GM21390 (cell line): ENCODE results near the gene PTGS2.

Source experiments
- ATAC-seq: cut with Tn5 transposase; IDR thresholded peaks from one replicate; pipeline ENCODE4 v1.9.1; 2021; ENCODE audit not compliant: unreplicated experiment

PTGS2 gene

DNA sequence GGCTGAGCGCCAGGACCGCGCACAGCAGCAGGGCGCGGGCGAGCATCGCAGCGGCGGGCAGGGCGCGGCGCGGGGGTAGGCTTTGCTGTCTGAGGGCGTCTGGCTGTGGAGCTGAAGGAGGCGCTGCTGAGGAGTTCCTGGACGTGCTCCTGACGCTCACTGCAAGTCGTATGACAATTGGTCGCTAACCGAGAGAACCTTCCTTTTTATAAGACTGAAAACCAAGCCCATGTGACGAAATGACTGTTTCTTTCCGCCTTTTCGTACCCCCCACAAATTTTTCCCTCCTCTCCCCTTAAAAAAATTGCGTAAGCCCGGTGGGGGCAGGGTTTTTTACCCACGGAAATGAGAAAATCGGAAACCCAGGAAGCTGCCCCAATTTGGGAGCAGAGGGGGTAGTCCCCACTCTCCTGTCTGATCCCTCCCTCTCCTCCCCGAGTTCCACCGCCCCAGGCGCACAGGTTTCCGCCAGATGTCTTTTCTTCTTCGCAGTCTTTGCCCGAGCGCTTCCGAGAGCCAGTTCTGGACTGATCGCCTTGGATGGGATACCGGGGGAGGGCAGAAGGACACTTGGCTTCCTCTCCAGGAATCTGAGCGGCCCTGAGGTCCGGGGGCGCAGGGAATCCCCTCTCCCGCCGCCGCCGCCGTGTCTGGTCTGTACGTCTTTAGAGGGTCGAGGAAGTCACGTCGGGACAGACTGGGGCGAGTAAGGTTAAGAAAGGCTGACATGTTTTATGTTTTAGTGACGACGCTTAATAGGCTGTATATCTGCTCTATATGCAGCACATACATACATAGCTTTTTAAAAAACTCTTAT lies at the start of gene PTGS2:
TSS of gene PTGS2 (minus strand) at position 179 of the 817 bp plus-strand sequence. CDS start at position 46, 133 bp downstream.
- peak; percentile 93 for ATAC-seq

DNA sequence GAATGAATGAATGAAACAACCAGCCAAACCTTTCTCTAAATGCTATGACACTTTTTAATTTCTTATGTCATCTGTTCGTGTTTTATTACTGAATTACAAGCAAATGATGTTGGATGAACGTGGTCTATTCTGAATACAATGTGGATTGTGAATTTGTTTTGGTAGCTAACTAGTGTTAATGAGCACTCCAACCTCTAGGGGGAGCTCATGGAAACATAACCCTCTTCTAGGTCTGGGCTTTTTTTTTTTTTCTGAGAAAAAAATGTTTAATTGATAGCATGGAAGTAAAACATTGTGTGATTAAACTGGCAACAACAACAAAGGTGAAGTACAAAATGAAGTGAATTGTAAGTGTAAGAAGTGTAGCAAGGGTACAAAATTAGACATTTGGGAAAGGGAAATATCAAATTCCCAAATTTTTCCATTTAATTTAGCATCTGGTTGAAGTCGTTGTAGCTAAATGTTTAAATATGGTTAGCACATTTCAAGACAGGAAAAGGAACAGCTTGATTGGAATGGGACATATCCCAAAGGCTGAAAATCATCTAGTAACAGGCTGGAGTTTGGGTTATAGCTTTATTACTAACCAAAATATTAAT lies 42.6 kb upstream of the PTGS2 start:
- peak; percentile 89 for ATAC-seq

DNA sequence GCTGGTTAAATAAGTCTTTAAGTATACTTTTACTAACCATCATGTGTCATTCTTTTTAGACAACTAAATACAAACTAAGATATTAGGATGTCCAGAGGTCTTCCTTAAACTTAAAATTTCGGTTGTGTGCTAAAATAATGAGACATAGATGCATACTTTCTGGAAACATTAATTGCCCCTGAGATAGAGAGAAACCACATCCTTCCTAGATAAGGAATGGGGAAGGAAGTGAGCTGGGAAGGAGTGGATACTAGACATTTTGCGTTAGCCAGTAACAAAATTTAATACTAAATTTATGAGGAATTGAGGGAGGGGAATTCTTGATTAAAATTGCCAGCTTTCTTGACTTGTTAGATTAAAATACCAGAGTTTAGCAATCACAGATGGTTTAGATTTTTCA lies 37.1 kb upstream of the PTGS2 start:
- ATAC-seq: no peak

DNA sequence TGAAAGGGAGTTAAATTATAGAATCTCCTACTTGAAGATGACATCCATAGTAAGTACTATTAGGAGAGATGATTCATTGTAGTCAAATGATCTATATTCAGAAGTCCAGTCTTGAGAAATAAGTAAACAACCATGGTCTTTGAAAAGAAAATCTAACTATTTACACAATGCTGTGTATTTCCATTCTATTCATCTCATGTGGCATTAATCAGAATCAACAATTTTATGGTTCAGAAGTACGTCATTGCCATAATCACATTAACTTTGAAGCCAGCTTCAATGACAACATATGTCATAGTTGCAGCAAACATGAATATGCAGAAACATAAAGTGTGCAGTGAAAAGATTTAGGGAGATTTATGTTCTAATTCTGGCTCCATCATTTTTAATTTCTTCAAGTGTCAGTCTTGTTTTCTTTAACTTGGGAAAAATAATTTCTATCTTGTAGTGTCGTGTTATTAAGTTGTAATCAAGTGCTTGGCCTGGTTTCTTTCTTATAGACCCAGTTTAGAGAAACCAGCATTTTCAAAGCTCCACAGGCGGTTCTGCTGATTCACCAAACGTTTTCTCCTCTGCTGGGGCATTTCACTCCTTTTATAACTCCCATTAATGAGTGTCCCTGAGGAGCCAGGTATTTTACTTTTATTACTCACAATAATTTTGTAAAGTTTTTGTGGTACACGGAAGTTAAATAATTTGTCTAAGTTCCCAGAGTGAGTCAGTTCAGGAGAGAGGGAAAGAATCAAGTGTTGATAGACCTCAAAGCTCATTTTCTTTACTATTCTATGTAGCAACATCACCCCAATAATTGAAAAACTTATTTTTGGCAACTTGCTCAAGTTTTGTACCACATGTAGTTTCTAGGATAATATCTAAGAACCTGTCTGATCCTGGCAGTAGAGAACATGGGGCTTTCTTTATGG lies 35.9 kb upstream of the PTGS2 start:
- no peak for ATAC-seq

DNA sequence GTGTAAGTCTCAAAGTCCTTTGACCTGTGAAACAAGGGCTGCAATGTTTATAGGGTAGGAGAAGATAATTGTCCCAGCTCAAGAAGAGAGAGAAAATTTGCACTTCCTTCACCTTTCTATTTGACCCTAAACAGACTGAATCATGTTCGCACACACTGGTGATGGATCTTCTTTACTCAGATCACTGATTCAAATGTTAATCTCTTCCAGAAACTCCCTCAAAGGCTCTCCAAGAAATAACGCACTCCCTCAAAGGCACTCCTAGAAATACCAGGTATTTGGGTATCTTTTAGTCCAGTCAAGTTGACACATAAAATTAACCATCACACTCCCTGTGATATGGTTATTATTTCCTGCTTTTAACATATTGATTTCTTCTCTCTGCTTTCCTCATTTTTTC lies 30.5 kb upstream of the PTGS2 start:
- ATAC-seq: no peak

DNA sequence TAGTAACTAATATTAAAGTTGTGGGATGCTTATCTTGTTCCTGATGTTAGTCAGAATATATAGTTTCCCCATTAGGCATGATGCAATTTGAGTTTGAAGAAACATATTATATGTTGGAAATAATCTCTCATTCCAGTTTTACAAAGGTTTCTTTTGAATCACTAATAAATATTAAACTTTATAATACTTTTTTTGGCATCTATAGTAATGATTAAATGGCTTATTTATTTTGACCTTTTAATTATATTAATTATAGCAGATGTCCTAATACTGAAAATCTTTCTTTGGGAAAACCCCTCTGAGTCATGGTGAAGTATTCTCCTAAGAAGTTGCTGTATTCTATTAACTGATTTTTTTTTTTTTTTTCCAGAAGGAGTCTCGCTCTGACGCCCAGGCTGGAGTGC lies 28.5 kb upstream of the PTGS2 start:
- no peak for ATAC-seq

DNA sequence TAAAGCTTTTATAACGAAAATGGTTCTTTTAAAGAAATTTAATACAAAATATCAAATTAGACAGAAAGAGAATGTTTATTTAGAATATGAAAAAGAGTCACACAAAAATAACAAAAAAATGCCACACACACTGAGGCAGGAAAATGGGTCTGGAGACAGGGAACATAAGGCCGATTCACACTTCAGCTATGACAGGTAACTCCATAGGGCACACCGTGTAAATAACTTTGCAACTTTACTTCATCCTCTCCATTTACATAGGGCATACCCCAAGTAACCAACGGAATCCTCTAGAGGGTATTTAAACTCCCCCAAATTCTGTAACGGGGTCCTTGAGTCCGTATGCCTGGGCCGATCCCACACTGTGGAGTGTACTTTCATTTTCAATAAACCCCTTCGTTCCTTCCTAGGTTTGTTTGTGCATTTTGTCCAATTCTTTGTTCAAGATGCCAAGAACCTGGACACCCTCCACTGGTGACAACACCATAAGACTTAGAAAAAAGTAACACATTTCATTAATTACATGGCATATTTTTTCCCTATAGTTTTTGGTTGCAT lies 23.1 kb upstream of the PTGS2 start:
- ATAC-seq: no peak

DNA sequence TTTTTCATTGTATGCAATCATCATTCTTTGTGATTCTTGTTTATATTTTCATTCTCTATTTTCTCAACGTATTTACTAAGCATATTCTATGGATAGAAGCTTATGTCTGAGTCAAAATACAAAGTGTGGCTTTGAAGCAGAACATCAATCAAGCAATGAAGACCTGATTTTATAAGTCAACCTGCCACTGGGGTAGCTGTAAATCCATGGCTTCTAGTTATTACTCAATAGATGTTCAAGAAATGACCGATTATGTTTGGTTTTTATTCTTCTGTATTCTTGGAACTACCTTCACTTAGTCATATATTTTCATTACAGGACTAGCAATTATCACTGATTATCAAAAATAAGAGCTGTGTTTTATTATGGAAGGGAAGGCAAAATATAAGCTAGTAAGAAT lies 20.5 kb upstream of the PTGS2 start:
- no peak for ATAC-seq

DNA sequence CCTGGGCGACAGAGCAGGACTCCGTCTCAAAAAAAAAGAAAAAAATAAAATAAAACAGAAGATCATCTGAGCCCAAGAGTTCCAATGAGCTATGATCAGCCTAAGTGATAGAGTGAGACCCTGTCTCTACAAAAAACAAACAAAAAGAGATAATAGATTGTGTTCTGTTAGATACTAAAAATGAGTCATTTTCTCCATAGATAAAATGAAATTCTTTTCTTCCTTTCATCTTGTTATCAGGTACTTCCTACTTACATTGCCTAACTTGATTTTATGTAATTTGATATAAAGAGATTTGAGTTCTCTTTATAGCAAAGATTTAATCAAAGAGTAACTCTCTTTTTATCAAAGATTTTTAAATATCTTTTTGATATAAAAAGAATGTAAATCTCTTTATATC lies 19.3 kb upstream of the PTGS2 start:
- ATAC-seq: no peak

DNA sequence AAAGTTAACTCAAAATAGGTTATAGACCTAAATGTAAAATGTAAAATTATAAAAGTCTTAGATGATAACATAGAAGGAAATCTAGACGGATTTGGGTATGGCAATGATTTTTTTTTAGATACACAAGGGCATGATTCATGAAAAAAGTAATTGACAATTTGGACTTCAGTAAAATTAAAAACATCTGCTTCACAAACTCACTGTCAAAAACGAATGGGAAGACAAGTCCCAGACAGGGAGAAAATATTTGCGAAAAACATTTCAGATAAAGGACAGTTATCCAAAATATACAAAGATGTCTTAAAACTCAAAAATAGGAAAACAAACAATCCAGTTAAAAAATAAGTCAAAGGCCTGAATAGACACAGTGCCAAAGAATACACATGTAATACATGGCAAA lies 9.7 kb upstream of the PTGS2 start:
- ATAC-seq: no peak

DNA sequence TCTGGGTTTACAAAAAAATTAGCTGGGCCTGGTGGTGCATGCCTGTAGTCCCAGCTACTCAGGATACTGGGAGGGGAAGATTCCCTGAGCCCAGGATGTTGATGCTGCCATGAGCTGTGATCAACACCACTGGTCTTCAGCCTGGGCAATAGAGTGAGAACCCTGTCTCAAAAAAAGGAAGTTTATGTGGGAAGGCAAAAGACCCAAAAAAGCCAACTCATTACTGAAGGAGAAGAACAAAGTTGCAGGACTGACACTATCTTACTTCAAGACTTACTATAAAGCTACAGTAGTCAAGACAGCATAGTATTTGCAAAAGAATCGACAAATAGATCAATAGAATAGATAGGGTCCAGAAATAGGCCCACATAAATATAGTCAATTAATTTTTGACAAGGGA lies 9.2 kb upstream of the PTGS2 start:
- no peak for ATAC-seq

DNA sequence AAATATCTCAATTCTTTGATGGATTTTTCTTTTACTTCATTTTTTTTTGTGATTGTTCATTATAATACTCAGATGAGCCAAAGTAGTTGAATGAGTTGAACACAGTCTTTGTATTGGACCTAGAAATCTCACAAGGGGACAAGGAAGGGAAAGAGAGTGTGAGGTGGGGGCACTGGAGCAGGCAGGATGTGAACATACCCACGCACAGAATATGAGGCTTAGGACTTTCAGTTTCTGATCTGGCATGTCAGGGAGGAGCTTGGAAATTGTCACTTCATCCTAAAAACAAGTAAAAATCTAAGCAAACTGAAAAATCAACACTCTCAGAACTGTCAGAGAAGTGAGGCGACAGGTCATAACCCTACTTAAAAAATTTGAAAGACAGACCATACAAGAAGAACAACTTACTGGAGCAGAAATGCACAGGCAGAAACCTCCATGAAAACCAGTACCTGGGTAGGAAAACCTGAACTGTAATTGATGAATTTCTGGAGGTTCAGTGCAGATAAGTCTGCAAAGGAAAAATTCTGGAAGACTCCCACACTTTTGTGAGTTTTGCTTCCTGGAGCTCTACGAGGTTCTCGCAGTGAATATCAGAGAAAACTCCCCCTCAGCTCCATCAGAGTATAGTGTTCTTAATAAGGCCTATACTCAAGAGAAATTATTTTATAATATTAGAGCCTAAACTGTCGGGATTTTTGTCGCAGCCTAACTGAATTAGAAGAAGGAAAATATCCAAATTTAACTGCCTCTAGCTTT lies 3.6 kb upstream of the PTGS2 start:
- ATAC-seq: no peak

DNA sequence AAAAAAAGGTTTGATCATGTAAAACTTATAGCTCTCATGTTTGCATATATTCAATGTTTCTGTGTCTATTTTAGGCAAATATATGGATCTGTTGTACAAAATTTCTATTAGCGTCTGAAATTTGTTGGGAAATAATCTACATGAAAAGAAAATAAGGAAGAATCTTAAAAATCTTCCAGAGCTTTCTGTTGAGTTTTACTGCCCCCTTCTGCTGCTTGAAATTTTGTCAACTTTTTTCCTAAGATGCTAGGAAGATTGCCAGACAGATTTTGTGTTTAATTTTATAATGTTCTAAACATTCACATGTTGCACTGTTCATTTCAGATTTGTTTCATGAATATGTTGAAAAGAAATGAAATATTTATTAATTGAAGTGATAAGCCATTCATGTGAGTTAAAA lies 2.5 kb upstream of the PTGS2 start:
- ATAC-seq: no peak

DNA sequence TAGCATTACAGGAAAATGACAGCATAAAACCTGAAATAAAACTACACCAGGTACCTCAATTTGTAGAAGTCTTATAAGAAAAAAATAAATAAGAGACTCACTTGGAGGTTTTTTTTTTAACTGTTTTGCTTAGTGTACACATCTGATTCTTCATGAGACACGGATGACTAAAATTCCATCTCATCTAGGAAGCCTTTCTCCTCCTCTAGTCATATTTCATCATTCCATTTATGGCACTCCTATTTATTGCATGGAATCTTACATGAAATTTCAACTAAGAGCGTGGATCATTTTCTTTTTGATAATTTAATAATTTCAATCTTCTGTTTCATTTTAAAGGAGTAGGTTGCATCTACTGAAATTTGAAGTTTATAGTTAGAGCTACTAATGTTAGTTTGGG lies 1.6 kb upstream of the PTGS2 start:
- no peak for ATAC-seq

DNA sequence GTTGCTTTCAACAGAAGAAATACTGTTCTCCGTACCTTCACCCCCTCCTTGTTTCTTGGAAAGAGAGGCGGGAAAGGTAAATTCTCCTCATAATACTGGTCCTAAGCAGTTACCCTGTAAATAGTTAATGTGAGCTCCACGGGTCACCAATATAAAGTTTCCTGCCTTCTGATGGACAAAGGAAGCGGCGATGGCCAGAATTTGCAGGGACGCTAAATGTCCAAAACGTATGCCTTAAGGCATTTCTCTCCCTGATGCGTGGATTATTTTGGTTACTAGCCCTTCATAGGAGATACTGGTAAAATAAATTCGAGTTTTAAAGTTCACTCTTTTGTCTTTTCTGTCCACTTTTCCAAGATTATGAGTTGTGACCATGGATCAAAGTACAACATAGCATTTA lies 898 bp upstream of the PTGS2 start:
- peak; percentile 1 for ATAC-seq

DNA sequence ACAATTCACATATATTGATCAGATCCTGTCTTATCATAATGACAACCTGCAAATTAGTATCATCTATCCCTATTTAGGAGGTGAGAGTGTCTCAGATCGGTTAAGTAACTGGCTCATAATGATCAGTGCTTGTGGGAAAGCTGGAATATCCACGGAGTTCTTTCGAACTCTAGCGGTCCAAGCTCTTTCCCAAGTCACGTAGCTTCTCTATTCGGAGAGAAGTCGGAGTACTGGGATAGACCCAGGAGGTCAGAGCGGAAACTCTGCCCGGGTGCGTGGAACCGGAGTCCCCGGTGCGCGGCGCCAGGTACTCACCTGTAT lies 339 bp downstream of the PTGS2 start:
- no peak for ATAC-seq

DNA sequence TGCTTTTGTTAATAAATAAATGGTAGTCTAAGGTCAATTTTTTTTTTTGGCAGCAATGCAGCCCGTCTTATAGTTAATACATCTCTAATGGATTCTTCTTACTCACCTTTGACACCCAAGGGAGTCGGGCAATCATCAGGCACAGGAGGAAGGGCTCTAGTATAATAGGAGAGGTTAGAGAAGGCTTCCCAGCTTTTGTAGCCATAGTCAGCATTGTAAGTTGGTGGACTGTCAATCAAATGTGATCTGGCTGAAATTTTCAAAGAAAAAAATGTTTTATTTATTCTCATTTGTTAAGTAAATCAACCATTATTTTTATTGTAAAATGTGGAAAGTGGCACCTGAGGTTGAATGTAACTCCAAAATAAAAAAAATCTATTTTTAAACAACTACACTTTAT lies 2.1 kb downstream of the PTGS2 start:
- ATAC-seq: no peak

DNA sequence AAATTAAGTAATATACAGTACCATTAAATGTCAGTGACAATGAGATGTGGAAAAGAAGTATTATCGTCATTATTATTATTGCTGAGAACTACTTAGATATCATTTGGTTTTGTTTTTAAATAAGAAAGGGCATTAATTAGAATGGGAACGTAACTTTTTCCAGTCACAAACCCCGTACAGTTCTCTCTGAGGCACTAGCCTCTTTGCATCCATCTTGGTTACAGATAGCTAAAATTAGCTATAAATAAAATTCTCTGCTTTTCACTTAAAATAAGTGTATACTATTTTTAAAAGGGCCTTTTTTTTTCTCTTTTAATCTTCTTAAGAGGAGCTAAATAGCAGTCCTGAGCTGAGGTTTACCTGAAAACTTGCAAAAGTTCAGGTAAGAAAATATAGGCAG lies 7.6 kb downstream of the PTGS2 start:
- no peak for ATAC-seq

DNA sequence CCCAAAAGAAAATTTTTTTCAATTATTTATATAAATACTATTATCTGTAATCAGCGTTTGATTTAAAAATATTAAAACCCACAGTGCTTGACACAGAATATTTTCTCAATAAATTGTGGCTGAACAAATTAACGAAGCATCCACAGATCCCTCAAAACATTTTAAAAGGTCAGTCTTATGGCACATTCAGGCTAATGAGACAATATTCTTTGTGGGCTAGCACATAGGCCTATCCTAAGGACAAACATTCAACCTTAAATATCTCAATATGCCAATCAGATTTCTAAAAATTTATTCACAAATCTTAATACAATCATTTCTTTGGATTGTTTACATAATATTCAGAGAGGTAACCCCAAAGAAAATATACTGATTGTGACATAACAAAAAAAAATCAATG lies 8.1 kb downstream of the PTGS2 start:
- ATAC-seq: no peak

DNA sequence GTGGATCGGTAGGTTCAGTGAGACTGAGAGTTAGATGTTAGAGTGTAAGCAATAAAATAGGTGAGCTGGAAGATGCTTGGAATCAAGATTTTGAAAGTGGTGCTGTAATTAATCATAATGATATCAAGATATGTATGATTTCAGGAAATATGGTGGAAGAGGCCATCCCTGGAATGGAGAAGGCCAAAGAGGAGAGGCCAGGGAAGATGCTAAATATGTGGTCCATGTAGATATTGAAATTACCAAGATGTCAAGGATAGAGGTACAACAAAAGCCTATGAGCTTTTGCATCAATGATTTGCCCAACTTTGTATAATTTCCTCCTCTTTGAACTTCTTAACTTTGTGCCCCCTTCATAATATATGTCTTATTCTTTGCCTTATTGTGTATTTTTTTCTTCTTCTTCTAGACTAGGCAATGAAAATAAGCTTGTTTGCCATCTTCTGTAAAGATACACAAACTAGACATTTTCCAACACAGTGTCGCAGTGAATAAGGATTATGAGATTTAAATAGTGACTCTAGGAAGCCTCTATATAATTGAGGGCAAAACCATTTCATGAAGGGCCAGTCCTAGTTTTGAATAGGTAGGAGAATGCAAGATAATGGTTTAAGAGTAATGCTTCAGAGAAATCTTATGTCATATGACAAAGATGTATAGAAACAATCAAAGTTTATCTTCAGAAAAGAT lies 8.9 kb downstream of the PTGS2 start:
- no peak for ATAC-seq
